Upper lobe of left lung (tissue), 4 donors: ENCODE results near the gene MRPS27.

Experiments
- POLR2A ChIP-seq, 4 donors: fragments of 450-650 bp; IDR thresholded peaks; one replicate each; pipeline ENCODE4 v1.5.1; 2016 to 2017; ENCODE audit warnings: antibody characterized with exemption in 4 of 4, mild to moderate bottlenecking in 2 of 4
- TF ChIP-seq, protein P1 (sequence below), 6 experiments: fragments of 450-650 bp in 4 of 6; fragments of 200-600 bp in 2 of 6; sonication (generic) in 2 of 6; IDR thresholded peaks; one replicate each; pipeline ENCODE4 v1.5.1; 2016 to 2019; ENCODE audit warnings: antibody characterized with exemption in 6 of 6

DNA sequence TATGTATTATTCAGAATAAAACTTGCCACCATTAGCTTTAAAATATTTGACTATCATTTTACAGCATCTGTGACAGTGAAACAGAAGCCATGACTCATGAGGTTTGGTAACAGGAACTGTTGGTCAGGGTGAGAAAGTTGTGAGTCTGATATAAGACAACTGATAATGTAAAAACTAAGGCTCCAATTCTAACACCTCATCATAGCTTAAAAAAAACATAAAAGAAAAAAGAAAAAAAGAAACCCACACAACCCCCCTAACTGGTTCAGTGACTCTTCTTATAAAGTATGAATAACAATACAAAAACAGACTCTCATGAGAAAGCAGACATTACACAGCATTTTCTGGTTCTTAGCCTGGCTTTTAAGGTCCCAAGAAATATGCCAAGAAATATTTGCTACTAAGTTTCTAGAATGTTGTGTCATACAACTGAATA lies 85.8 kb downstream of the MRPS27 start:
- TF ChIP-seq, protein P1, sequence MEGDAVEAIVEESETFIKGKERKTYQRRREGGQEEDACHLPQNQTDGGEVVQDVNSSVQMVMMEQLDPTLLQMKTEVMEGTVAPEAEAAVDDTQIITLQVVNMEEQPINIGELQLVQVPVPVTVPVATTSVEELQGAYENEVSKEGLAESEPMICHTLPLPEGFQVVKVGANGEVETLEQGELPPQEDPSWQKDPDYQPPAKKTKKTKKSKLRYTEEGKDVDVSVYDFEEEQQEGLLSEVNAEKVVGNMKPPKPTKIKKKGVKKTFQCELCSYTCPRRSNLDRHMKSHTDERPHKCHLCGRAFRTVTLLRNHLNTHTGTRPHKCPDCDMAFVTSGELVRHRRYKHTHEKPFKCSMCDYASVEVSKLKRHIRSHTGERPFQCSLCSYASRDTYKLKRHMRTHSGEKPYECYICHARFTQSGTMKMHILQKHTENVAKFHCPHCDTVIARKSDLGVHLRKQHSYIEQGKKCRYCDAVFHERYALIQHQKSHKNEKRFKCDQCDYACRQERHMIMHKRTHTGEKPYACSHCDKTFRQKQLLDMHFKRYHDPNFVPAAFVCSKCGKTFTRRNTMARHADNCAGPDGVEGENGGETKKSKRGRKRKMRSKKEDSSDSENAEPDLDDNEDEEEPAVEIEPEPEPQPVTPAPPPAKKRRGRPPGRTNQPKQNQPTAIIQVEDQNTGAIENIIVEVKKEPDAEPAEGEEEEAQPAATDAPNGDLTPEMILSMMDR (IDR thresholded peaks at IDR 0.05), result no peak
- no peak for TF ChIP-seq POLR2A (IDR thresholded peaks at IDR 0.05)
